ENCODE measurements around the gene LUC7L3. TPM values are rescaled to one million over a fixed set of nuclear protein-coding genes. Genes with fewer than 3 reads are reported as not detected.

LUC7L3 gene
- total and polyA plus RNA-seq, 2 of the 13 experiments (the other 11 are each of a cell fraction or from before 2014, with no cell fraction given), result 108 to 120 TPM

DNA sequence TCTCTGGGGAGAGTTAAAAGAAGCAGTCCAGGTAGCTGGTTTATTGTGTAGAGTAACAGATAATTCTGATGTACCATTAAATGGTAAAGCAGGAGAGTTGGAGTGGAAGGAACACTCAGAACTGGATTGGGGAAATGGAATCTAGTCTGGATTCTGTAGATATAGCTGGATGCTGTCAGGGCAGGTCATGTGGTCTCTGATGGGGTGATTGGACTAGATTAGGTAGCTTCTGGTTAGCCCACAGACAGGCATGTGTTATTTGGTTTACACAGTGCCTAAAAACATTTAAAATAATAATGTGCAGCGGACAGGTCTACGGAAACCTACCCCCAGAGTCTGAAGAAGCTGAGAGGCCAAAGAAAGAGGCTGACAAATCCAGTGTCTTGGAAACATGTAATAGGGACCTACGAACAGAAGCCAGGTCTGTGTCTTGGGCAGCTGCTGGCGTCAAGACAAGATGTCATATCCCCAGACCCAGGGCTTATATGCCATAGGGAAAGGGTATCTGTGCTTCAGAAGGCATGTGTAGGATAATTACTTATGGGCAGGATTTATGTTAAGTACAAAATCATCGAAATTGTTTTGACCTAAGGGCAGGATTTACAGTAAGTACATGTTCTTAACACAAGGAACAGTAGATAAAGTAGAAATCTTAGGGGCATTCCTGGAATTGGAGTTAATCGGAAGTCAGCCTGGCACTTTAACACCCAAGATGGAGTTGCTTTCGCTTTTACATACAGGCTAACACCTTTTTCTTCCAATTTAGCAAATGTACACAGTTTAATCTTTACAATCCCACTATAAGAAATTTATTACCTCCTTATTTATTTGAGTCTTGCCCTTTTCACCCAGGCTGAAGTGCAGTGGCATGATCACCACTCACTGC lies 12.4 kb downstream of the LUC7L3 start (continued):
- TF ChIP-seq, protein P1, sequence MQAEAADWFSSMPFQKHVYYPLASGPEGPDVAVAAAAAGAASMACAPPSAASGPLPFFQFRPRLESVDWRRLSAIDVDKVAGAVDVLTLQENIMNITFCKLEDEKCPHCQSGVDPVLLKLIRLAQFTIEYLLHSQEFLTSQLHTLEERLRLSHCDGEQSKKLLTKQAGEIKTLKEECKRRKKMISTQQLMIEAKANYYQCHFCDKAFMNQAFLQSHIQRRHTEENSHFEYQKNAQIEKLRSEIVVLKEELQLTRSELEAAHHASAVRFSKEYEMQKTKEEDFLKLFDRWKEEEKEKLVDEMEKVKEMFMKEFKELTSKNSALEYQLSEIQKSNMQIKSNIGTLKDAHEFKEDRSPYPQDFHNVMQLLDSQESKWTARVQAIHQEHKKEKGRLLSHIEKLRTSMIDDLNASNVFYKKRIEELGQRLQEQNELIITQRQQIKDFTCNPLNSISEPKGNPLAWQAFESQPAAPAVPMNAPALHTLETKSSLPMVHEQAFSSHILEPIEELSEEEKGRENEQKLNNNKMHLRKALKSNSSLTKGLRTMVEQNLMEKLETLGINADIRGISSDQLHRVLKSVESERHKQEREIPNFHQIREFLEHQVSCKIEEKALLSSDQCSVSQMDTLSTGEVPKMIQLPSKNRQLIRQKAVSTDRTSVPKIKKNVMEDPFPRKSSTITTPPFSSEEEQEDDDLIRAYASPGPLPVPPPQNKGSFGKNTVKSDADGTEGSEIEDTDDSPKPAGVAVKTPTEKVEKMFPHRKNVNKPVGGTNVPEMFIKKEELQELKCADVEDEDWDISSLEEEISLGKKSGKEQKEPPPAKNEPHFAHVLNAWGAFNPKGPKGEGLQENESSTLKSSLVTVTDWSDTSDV (CRISPR knock-in tag; IDR thresholded peaks at IDR 0.05), result no peak
- TF ChIP-seq KAT8 (CRISPR knock-in tag; IDR thresholded peaks at IDR 0.05) (no peak), MAFK (conservative IDR thresholded peaks at IDR 0.05 in 1 of 2, IDR thresholded peaks at IDR 0.05 in 1 of 2; ENCODE audit: low read length in 2 of 2) (no peak), ZKSCAN5 (CRISPR knock-in tag; IDR thresholded peaks at IDR 0.05) (no peak), FOXA1 (IDR thresholded peaks at IDR 0.05) (no peak), FOXA1 (CRISPR knock-in tag; IDR thresholded peaks at IDR 0.05) (no peak)

DNA sequence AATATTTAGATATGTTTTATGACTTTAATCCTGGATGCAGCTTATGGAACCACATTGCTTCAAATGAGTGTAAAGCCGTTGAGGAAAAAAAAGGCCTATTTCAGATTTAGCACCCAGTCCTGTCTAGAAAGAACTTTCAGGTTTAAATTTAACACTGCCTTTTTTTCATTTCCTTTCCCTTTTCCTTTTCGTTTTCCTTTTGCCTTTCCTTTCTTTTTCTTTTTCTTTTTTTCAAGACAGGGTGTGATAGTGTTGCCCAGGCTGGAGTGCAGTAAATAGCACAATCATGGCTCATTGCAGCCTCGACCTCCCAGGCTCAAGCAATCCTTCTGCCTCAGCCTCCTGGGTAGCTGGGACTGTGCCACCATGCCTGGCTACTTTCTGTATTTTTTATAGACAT lies 15.9 kb downstream of the LUC7L3 start:
- in situ Hi-C loops (cut with HindIII; ENCODE audit: extremely low pct_ligation_motif_present, low pct_unique_long_range_greater_than_20kb), result no loop called here
- 92% methylated on average over 3 of the region's 3 CpGs for WGBS (ENCODE audit: low lambda C conversion rate)
- Histone ChIP-seq H3K27me3 (ENCODE audit: control insufficient read depth in 1 of 2, insufficient read depth in 2 of 2, low read length in 2 of 2) (no peaks in the 10 kb centered on the region), H3K9me3 (ENCODE audit: low read length) (no peaks in the 10 kb centered on the region), H3K36me3 (replicated peaks in 1 of 2; ENCODE audit: control insufficient read depth in 1 of 2, insufficient read depth in 2 of 2, low read length in 2 of 2) (peaks cover 18 to 43% of the 10 kb centered on the region in 2 experiments), H3K4me2 (ENCODE audit: low read depth, low read length) (no peak overlapping the region), H3K9ac (ENCODE audit: insufficient read depth, low read depth, low read length) (no peak overlapping the region), H3K4me1 (ENCODE audit: insufficient read depth, low read length) (peaks cover 21% of the 10 kb centered on the region; the same call in 1 of the 2 replicates), H3K4me3 (replicated peaks in 1 of 3; ENCODE audit: insufficient read depth in 1 of 3, low read depth in 2 of 3, low read length in 3 of 3) (no peak overlapping the region), H3K79me2 (ENCODE audit: insufficient read depth, low read length) (peaks cover 97% of the 10 kb centered on the region), H3K27ac (ENCODE audit: extremely low read length, insufficient read depth, low read length) (no peak overlapping the region), H4K20me1 (ENCODE audit: insufficient read depth, low read length) (peaks cover 75% of the 10 kb centered on the region), H2AFZ (ENCODE audit: low read length) (no peak overlapping the region)
- no peak for ATAC-seq
- POLR2A ChIA-PET, result interaction anchor here (1.8 kb wide), 1 partner anchor 16 kb away, joined by 5 read pairs; the partner anchor contains the start of gene LUC7L3
- no peak for FAIRE-seq
- TF ChIP-seq, protein P2, sequence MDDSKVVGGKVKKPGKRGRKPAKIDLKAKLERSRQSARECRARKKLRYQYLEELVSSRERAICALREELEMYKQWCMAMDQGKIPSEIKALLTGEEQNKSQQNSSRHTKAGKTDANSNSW (CRISPR knock-in tag; IDR thresholded peaks at IDR 0.05; ENCODE audit: borderline replicate concordance), result no peak
- TF ChIP-seq, protein P3, sequence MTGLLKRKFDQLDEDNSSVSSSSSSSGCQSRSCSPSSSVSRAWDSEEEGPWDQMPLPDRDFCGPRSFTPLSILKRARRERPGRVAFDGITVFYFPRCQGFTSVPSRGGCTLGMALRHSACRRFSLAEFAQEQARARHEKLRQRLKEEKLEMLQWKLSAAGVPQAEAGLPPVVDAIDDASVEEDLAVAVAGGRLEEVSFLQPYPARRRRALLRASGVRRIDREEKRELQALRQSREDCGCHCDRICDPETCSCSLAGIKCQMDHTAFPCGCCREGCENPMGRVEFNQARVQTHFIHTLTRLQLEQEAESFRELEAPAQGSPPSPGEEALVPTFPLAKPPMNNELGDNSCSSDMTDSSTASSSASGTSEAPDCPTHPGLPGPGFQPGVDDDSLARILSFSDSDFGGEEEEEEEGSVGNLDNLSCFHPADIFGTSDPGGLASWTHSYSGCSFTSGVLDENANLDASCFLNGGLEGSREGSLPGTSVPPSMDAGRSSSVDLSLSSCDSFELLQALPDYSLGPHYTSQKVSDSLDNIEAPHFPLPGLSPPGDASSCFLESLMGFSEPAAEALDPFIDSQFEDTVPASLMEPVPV (CRISPR knock-in tag; IDR thresholded peaks at IDR 0.05), result no peak
- TF ChIP-seq, protein P4, sequence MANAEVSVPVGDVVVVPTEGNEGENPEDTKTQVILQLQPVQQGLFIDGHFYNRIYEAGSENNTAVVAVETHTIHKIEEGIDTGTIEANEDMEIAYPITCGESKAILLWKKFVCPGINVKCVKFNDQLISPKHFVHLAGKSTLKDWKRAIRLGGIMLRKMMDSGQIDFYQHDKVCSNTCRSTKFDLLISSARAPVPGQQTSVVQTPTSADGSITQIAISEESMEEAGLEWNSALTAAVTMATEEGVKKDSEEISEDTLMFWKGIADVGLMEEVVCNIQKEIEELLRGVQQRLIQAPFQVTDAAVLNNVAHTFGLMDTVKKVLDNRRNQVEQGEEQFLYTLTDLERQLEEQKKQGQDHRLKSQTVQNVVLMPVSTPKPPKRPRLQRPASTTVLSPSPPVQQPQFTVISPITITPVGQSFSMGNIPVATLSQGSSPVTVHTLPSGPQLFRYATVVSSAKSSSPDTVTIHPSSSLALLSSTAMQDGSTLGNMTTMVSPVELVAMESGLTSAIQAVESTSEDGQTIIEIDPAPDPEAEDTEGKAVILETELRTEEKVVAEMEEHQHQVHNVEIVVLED (CRISPR knock-in tag; IDR thresholded peaks at IDR 0.05; ENCODE audit: borderline replicate concordance), result 0 out of 2 replicates have a peak, but pooled peaks have one; percentile 11
- TF ChIP-seq, protein P5, sequence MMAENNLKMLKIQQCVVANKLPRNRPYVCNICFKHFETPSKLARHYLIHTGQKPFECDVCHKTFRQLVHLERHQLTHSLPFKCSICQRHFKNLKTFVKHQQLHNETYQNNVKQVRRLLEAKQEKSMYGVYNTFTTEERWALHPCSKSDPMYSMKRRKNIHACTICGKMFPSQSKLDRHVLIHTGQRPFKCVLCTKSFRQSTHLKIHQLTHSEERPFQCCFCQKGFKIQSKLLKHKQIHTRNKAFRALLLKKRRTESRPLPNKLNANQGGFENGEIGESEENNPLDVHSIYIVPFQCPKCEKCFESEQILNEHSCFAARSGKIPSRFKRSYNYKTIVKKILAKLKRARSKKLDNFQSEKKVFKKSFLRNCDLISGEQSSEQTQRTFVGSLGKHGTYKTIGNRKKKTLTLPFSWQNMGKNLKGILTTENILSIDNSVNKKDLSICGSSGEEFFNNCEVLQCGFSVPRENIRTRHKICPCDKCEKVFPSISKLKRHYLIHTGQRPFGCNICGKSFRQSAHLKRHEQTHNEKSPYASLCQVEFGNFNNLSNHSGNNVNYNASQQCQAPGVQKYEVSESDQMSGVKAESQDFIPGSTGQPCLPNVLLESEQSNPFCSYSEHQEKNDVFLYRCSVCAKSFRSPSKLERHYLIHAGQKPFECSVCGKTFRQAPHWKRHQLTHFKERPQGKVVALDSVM (CRISPR knock-in tag; IDR thresholded peaks at IDR 0.05), result 0 out of 2 replicates have a peak, but pooled peaks have one; percentile 55
- CTCF ChIA-PET (ENCODE audit: low intra/inter-chr PET ratio, low total read pairs), result no interaction called here
- intact Hi-C loops (cut with micrococcal nuclease; ENCODE audit: unreplicated experiment), result no loop called here
- no peak for DNase-seq (ENCODE audit: low spot score)
- no TSS peak for BruUV-seq (replicated peaks)
